ENCODE results near the gene CD180.

Gene CD180

DNA sequence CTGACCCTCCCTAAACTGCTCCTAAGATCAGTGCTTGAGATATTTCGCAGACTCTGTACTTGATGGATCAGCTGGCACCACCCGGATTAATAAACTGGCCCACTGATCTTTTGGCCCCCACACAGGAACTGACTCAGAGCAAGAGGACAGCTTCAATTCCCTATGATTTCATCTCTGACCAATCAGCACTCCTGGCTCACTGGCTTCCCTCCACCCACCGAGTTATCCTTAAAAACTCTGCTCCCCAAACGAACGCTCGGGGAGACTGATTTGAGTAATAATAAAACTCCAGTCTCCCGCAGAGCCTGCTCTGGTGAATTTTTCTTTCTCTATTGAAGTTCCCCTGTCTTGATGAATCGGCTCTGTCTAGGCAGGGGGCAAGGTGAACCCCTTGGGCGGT, 36.5 kb upstream of the CD180 start:
- Histone ChIP-seq H3K27ac (replicated peaks) (no peak overlapping the region), H3K27me3 (ENCODE audit: insufficient read depth, poor library complexity, severe bottlenecking) (no peaks in the 10 kb centered on the region), H3K4me3 (replicated peaks; ENCODE audit: insufficient read depth, low read length) (no peak overlapping the region)
- no peak for DNase-seq (ENCODE audit: low read depth in 1 of 2, low spot score in 1 of 2)
- TF ChIP-seq SPI1 (IDR thresholded peaks at IDR 0.05; ENCODE audit: borderline replicate concordance, low read depth) = no peak
- TF ChIP-seq GABPA (IDR thresholded peaks at IDR 0.05; ENCODE audit: low read depth) = no peak
- TF ChIP-seq, protein P1, sequence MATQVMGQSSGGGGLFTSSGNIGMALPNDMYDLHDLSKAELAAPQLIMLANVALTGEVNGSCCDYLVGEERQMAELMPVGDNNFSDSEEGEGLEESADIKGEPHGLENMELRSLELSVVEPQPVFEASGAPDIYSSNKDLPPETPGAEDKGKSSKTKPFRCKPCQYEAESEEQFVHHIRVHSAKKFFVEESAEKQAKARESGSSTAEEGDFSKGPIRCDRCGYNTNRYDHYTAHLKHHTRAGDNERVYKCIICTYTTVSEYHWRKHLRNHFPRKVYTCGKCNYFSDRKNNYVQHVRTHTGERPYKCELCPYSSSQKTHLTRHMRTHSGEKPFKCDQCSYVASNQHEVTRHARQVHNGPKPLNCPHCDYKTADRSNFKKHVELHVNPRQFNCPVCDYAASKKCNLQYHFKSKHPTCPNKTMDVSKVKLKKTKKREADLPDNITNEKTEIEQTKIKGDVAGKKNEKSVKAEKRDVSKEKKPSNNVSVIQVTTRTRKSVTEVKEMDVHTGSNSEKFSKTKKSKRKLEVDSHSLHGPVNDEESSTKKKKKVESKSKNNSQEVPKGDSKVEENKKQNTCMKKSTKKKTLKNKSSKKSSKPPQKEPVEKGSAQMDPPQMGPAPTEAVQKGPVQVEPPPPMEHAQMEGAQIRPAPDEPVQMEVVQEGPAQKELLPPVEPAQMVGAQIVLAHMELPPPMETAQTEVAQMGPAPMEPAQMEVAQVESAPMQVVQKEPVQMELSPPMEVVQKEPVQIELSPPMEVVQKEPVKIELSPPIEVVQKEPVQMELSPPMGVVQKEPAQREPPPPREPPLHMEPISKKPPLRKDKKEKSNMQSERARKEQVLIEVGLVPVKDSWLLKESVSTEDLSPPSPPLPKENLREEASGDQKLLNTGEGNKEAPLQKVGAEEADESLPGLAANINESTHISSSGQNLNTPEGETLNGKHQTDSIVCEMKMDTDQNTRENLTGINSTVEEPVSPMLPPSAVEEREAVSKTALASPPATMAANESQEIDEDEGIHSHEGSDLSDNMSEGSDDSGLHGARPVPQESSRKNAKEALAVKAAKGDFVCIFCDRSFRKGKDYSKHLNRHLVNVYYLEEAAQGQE (IDR thresholded peaks at IDR 0.05; ENCODE audit: insufficient replicate concordance, low read depth) = no peak

DNA sequence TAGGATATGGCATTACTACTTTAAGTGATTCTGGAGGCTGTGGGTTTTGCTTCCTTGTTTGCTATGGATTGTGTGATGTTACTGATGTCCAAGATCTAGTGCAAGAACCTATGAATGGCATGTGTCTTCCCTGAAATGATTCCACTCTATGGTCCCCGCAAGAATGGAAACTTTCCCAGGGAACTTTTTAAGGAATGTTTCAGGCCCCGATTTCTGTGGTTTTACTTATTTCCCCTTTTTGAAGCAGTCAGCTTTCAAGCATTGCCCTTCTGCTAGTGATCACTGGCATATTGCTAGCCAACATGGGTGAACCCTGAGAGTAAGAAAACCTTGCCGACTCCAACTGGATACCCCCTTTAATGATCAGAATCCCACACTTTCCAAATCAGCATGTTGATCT, 26.6 kb upstream of the CD180 start:
- no peak overlapping the region for H3K4me3 ChIP-seq (replicated peaks; ENCODE audit: insufficient read depth, low read length)
- TF ChIP-seq POLR2AphosphoS5 (IDR thresholded peaks at IDR 0.05; ENCODE audit: low read depth) (no peak), SPI1 (IDR thresholded peaks at IDR 0.05; ENCODE audit: borderline replicate concordance, low read depth) (no peak), GABPA (IDR thresholded peaks at IDR 0.05; ENCODE audit: low read depth) (no peak)
- TF ChIP-seq, protein P1 (IDR thresholded peaks at IDR 0.05; ENCODE audit: insufficient replicate concordance, low read depth) = no peak
- TF ChIP-seq, protein P2, sequence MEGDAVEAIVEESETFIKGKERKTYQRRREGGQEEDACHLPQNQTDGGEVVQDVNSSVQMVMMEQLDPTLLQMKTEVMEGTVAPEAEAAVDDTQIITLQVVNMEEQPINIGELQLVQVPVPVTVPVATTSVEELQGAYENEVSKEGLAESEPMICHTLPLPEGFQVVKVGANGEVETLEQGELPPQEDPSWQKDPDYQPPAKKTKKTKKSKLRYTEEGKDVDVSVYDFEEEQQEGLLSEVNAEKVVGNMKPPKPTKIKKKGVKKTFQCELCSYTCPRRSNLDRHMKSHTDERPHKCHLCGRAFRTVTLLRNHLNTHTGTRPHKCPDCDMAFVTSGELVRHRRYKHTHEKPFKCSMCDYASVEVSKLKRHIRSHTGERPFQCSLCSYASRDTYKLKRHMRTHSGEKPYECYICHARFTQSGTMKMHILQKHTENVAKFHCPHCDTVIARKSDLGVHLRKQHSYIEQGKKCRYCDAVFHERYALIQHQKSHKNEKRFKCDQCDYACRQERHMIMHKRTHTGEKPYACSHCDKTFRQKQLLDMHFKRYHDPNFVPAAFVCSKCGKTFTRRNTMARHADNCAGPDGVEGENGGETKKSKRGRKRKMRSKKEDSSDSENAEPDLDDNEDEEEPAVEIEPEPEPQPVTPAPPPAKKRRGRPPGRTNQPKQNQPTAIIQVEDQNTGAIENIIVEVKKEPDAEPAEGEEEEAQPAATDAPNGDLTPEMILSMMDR (IDR thresholded peaks at IDR 0.05; ENCODE audit: insufficient read depth, low read length) = no peak
- no peak for DNase-seq (ENCODE audit: low read depth in 1 of 2, low spot score in 1 of 2)
- no peaks in the 10 kb centered on the region for H3K27me3 ChIP-seq (ENCODE audit: insufficient read depth, poor library complexity, severe bottlenecking)
- no peak overlapping the region for H3K27ac ChIP-seq (replicated peaks)

DNA sequence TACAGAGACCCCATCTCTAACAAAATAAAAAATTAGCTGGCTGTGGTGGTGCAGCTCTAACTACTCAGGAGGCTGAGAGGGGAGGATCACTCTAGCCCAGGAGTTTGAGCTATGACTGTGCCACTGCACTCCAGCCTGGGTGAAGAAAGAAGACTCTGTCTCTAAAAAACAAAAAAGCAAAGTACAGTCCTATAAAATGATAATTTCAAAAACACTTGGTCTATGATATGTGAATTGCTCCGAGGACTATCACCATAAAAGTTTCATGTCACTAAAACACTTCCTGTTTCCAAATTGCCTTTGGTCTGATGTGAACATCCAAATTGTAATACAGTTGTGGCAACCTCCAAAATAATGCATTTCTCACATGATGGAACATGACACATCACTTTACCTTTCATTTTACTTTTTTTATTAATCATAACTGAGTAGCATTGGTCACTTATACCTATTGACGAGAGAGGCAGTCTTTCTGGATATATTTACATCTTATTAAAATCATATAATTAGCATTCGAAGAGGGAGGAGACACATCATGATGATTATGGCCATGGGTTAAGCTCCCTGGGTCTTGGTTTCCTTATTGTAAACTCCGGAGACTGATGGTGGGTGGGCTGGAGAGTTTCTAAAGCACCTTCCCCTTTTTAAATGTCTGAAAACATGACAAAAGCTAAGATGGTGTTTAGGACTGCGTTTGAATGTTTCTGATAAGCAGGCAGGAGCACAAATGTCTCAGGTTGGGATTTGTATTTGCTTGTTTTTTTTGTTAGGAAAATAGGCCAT, 25.8 kb upstream of the CD180 start:
- DNase-seq (ENCODE audit: low read depth in 1 of 2, low spot score in 1 of 2) = no peak
- H3K27ac ChIP-seq (replicated peaks) = no peak overlapping the region
- TF ChIP-seq GABPA (IDR thresholded peaks at IDR 0.05; ENCODE audit: low read depth) (no peak), SPI1 (IDR thresholded peaks at IDR 0.05; ENCODE audit: borderline replicate concordance, low read depth) (peak; percentile 30; the same call in 1 of the 2 replicates)
- H3K27me3 ChIP-seq (ENCODE audit: insufficient read depth, poor library complexity, severe bottlenecking) = no peaks in the 10 kb centered on the region
- no peak overlapping the region for H3K4me3 ChIP-seq (replicated peaks; ENCODE audit: insufficient read depth, low read length)

DNA sequence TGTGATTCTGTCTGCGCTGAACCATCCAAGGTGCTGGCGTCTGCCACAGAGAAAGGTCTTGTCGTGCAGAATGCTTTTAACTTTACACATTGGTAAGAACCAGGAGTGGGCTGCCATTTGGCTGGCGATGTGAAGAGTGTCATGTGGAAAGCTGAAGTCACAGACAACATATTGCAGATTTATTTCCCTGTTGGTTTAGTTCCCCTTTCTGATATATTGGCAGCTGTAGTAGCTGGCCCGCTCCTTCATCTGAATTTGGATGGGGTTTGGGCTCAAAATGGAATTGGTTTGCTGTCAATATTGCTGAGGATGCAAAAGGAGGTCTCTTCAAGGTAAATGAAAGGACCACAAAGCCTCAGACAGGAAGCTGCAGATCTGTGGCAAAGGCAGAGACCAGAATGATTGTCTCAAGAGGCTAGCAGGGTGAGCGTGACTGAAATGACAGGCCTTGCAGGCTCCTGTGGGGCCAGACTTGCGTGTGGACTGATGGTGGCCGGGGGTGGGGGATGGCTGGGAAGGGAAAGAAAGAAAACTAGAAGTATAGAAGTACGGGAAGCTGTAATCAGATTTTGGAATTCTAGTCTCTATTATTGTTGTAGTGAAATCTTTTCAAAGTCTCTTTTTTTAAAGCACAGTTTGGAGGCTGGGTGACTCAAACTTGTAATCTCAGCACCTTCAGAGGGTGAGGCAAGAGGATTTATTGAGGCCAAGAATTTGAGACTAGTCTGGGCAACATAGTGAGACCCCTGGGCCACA, 25.1 kb upstream of the CD180 start:
- Histone ChIP-seq H3K4me3 (replicated peaks; ENCODE audit: insufficient read depth, low read length) (no peak overlapping the region), H3K27me3 (ENCODE audit: insufficient read depth, poor library complexity, severe bottlenecking) (no peaks in the 10 kb centered on the region), H3K27ac (replicated peaks) (no peak overlapping the region)
- no peak for DNase-seq (ENCODE audit: low read depth in 1 of 2, low spot score in 1 of 2)
- TF ChIP-seq, protein P1 (IDR thresholded peaks at IDR 0.05; ENCODE audit: insufficient replicate concordance, low read depth) = no peak
- no peak for TF ChIP-seq GABPA (IDR thresholded peaks at IDR 0.05; ENCODE audit: low read depth)
- TF ChIP-seq, protein P2 (IDR thresholded peaks at IDR 0.05; ENCODE audit: insufficient read depth, low read length) = no peak
- TF ChIP-seq SPI1 (IDR thresholded peaks at IDR 0.05; ENCODE audit: borderline replicate concordance, low read depth) = no peak
- no peak for TF ChIP-seq POLR2AphosphoS5 (IDR thresholded peaks at IDR 0.05; ENCODE audit: low read depth)

All from HL-60 (cell line).